ENCODE measurements around the gene DYNC1I2.

DYNC1I2 gene

GRCh38 chr2:171703574-171704347 lies 16.5 kb downstream of the DYNC1I2 start:
- Histone ChIP-seq H2AFZ (ENCODE audit: low read length) (no peak overlapping the region), H3K9me2 (ENCODE audit: low read depth, low read length) (no peaks in the 10 kb centered on the region), H3K4me2 (ENCODE audit: low read length) (no peak overlapping the region), H3F3A (ENCODE audit: insufficient read depth, low read length) (no peaks in the 10 kb centered on the region), H3K79me2 (ENCODE audit: insufficient read depth, low read length) (no peaks in the 10 kb centered on the region), H3K27me3 (ENCODE audit: insufficient read depth, low read length) (no peaks in the 10 kb centered on the region), H3K4me1 (ENCODE audit: insufficient read depth, low read length, severe bottlenecking) (peaks cover 4% of the 10 kb centered on the region), H3K9me3 (ENCODE audit: low read length) (no peaks in the 10 kb centered on the region), H3K27ac (ENCODE audit: low read depth, low read length, poor library complexity, severe bottlenecking) (no peak overlapping the region), H4K20me1 (ENCODE audit: insufficient read depth, low read length) (no peaks in the 10 kb centered on the region), H3K36me3 (ENCODE audit: insufficient read depth, low read length) (0 out of 2 replicates have a peak, but pooled peaks cover 4% of the 10 kb centered on the region), H3K4me3 (ENCODE audit: low read depth, low read length, poor library complexity, severe bottlenecking) (no peak overlapping the region), H3K9ac (ENCODE audit: low read length) (no peak overlapping the region)
- TF ChIP-seq, protein P1, sequence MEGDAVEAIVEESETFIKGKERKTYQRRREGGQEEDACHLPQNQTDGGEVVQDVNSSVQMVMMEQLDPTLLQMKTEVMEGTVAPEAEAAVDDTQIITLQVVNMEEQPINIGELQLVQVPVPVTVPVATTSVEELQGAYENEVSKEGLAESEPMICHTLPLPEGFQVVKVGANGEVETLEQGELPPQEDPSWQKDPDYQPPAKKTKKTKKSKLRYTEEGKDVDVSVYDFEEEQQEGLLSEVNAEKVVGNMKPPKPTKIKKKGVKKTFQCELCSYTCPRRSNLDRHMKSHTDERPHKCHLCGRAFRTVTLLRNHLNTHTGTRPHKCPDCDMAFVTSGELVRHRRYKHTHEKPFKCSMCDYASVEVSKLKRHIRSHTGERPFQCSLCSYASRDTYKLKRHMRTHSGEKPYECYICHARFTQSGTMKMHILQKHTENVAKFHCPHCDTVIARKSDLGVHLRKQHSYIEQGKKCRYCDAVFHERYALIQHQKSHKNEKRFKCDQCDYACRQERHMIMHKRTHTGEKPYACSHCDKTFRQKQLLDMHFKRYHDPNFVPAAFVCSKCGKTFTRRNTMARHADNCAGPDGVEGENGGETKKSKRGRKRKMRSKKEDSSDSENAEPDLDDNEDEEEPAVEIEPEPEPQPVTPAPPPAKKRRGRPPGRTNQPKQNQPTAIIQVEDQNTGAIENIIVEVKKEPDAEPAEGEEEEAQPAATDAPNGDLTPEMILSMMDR (IDR thresholded peaks at IDR 0.05; ENCODE audit: low read length), result peak; percentile 70
- no peak for TF ChIP-seq EZH2 (IDR thresholded peaks at IDR 0.05; ENCODE audit: borderline replicate concordance, low read length)

- H4K20me1 ChIP-seq (ENCODE audit: insufficient read depth, low read length), result no peaks in the 10 kb centered on the region
- no peak overlapping the region for H3K4me3 ChIP-seq (ENCODE audit: low read depth, low read length, poor library complexity, severe bottlenecking)
- no peaks in the 10 kb centered on the region for H3K27me3 ChIP-seq (ENCODE audit: insufficient read depth, low read length)
- no peak overlapping the region for H3K4me2 ChIP-seq (ENCODE audit: low read length)
- no peak overlapping the region for H3K27ac ChIP-seq (ENCODE audit: low read depth, low read length, poor library complexity, severe bottlenecking)
- no peaks in the 10 kb centered on the region for H3F3A ChIP-seq (ENCODE audit: insufficient read depth, low read length)
- no peak overlapping the region for H3K9ac ChIP-seq (ENCODE audit: low read length)
- 0 out of 2 replicates have a peak, but pooled peaks cover 4% of the 10 kb centered on the region for H3K36me3 ChIP-seq (ENCODE audit: insufficient read depth, low read length)
- no peaks in the 10 kb centered on the region for H3K9me3 ChIP-seq (ENCODE audit: low read length)
- H3K9me2 ChIP-seq (ENCODE audit: low read depth, low read length), result no peaks in the 10 kb centered on the region
- no peaks in the 10 kb centered on the region for H3K79me2 ChIP-seq (ENCODE audit: insufficient read depth, low read length)
- H3K4me1 ChIP-seq (ENCODE audit: insufficient read depth, low read length, severe bottlenecking), result peaks cover 4% of the 10 kb centered on the region
- TF ChIP-seq, protein P1 (IDR thresholded peaks at IDR 0.05; ENCODE audit: low read length), result peak; percentile 59
- TF ChIP-seq EZH2 (IDR thresholded peaks at IDR 0.05; ENCODE audit: borderline replicate concordance, low read length), result no peak
- no peak overlapping the region for H2AFZ ChIP-seq (ENCODE audit: low read length)
Observed at GRCh38 chr2:171706152-171706803, 19.0 kb downstream of the DYNC1I2 start.

GRCh38 chr2:171707752-171708151 lies 20.5 kb downstream of the DYNC1I2 start:
- no peaks in the 10 kb centered on the region for H3K9me3 ChIP-seq (ENCODE audit: low read length)
- H3K36me3 ChIP-seq (ENCODE audit: insufficient read depth, low read length), result 0 out of 2 replicates have a peak, but pooled peaks cover 3% of the 10 kb centered on the region
- H3K4me1 ChIP-seq (ENCODE audit: insufficient read depth, low read length, severe bottlenecking), result peaks cover 4% of the 10 kb centered on the region
- no peaks in the 10 kb centered on the region for H3K27me3 ChIP-seq (ENCODE audit: insufficient read depth, low read length)
- no peak overlapping the region for H2AFZ ChIP-seq (ENCODE audit: low read length)
- H3K79me2 ChIP-seq (ENCODE audit: insufficient read depth, low read length), result no peaks in the 10 kb centered on the region
- no peak for TF ChIP-seq EZH2 (IDR thresholded peaks at IDR 0.05; ENCODE audit: borderline replicate concordance, low read length)
- TF ChIP-seq, protein P1 (IDR thresholded peaks at IDR 0.05; ENCODE audit: low read length), result no peak
- H3F3A ChIP-seq (ENCODE audit: insufficient read depth, low read length), result no peaks in the 10 kb centered on the region
- H3K27ac ChIP-seq (ENCODE audit: low read depth, low read length, poor library complexity, severe bottlenecking), result no peak overlapping the region
- no peaks in the 10 kb centered on the region for H3K9me2 ChIP-seq (ENCODE audit: low read depth, low read length)
- H3K9ac ChIP-seq (ENCODE audit: low read length), result no peak overlapping the region
- no peak overlapping the region for H3K4me2 ChIP-seq (ENCODE audit: low read length)
- no peaks in the 10 kb centered on the region for H4K20me1 ChIP-seq (ENCODE audit: insufficient read depth, low read length)
- no peak overlapping the region for H3K4me3 ChIP-seq (ENCODE audit: low read depth, low read length, poor library complexity, severe bottlenecking)

Data from OCI-LY1 (cell line).